Activated CD4-positive, alpha-beta T cell treated with anti-CD3 and anti-CD28 coated beads, Interleukin-2, amount 50 U/mL, for 24 hours (primary cell): ENCODE results near the gene TGFB1I1.
"Not testable (repeated sequence)": the region's sequence is repeated elsewhere in the genome, so short reads cannot be mapped to it uniquely, and the experiment has no call there.

ENCODE experiments used
- DNase-seq, 2 donors: peaks; one replicate each; pipeline ENCODE4 v3.0.0-alpha.2; 2020; ENCODE audit warnings: low read depth in 1 of 2, low spot score in 1 of 2

TGFB1I1 gene

GRCh38 chr16:31487071-31487719 is 15.2 kb downstream of the TGFB1I1 start:
- DNase-seq, result no peak

GRCh38 chr16:31487720-31488467 is 15.9 kb downstream of the TGFB1I1 start:
- DNase-seq, result peak; percentile 28 to 36

- DNase-seq, result no peak
These were observed 16.7 kb downstream of the TGFB1I1 start for GRCh38 chr16:31488468-31489297.

- no peak for DNase-seq
These were observed 17.3 kb downstream of the TGFB1I1 start for GRCh38 chr16:31489298-31489564.

GRCh38 chr16:31489616-31490584 is 17.9 kb downstream of the TGFB1I1 start:
- DNase-seq, result no peak

GRCh38 chr16:31491778-31492418 is 19.9 kb downstream of the TGFB1I1 start:
- DNase-seq, result no peak

- no peak for DNase-seq
These were observed 21.7 kb downstream of the TGFB1I1 start for GRCh38 chr16:31493506-31494125.

GRCh38 chr16:31496670-31497069 is 24.7 kb downstream of the TGFB1I1 start:
- DNase-seq, result no peak

- no peak for DNase-seq
These were observed 26.5 kb downstream of the TGFB1I1 start for GRCh38 chr16:31498493-31498892.

GRCh38 chr16:31499928-31500327 is 28.0 kb downstream of the TGFB1I1 start:
- no peak for DNase-seq

- no peak for DNase-seq
These were observed 29.4 kb downstream of the TGFB1I1 start for GRCh38 chr16:31501226-31501965.

- DNase-seq, result no peak
These were observed 30.0 kb downstream of the TGFB1I1 start for GRCh38 chr16:31501966-31502348.

GRCh38 chr16:31502981-31503380 is 31.0 kb downstream of the TGFB1I1 start:
- DNase-seq, result no peak

- DNase-seq, result not testable (repeated sequence)
These were observed 31.6 kb downstream of the TGFB1I1 start for GRCh38 chr16:31503555-31503954.

- DNase-seq, result no peak
These were observed 32.2 kb downstream of the TGFB1I1 start for GRCh38 chr16:31504159-31504558.

GRCh38 chr16:31505483-31505882 is 33.5 kb downstream of the TGFB1I1 start:
- no peak for DNase-seq

- no peak for DNase-seq
These were observed 35.6 kb downstream of the TGFB1I1 start for GRCh38 chr16:31507617-31507928.

- DNase-seq, result peak; percentile 63 to 83
These were observed 36.2 kb downstream of the TGFB1I1 start, which contains the start of gene RUSF1 for GRCh38 chr16:31507929-31508705. Gene RUSF1, minus strand, starts transcription at chr16:31508391. Its CDS starts 18 bp downstream, at chr16:31508373.
